Measurements from ENCODE around the gene MYZAP. TPM values are rescaled to one million over a fixed set of nuclear protein-coding genes. Genes with fewer than 3 reads are reported as not detected.
A peak's percentile ranks its signal among the peaks of the same experiment; 100 is the strongest.

Gene MYZAP
- total RNA-seq, 1 donor, result 0.43 TPM

DNA sequence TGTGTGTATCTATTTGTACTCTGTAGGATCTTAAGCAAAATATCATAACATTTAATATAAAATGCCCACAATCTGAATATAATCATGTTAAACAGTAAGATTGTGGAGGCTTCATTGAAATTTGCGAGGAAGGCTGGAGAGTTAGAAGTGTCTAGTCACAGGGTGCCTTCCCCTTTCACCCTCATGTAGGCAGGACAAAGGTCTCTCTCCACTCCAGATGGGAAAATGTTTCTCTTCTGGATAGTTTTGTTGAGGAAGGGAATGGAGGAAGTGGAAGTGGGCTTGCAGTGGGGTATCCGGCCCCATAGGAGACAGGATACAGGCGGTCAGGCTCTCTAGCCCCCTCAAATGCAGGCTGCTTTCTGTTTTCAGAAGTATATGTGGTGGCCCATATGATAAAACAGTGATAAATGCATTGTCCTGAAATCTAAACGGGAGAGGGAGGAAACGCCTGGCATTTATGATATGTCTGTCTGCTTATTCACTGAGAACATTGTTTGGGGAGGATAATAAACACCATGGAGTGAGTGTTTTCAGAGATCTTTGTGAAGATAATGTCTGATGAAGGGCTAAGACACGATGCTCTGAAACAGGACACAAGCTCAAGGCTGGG lies 13.3 kb upstream of the MYZAP start:
- TF ChIP-seq, protein P1, sequence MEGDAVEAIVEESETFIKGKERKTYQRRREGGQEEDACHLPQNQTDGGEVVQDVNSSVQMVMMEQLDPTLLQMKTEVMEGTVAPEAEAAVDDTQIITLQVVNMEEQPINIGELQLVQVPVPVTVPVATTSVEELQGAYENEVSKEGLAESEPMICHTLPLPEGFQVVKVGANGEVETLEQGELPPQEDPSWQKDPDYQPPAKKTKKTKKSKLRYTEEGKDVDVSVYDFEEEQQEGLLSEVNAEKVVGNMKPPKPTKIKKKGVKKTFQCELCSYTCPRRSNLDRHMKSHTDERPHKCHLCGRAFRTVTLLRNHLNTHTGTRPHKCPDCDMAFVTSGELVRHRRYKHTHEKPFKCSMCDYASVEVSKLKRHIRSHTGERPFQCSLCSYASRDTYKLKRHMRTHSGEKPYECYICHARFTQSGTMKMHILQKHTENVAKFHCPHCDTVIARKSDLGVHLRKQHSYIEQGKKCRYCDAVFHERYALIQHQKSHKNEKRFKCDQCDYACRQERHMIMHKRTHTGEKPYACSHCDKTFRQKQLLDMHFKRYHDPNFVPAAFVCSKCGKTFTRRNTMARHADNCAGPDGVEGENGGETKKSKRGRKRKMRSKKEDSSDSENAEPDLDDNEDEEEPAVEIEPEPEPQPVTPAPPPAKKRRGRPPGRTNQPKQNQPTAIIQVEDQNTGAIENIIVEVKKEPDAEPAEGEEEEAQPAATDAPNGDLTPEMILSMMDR (IDR thresholded peaks at IDR 0.05; ENCODE audit: insufficient read depth, low read depth, low read length), result no peak
- no peak overlapping the region for H3K4me3 ChIP-seq (ENCODE audit: low read depth, low read length)
- DNase-seq (ENCODE audit: low read depth), result peak; percentile 36

GRCh38 chr15:57580428-57580827 lies 11.3 kb upstream of the MYZAP start:
- no peak overlapping the region for H3K4me3 ChIP-seq (ENCODE audit: low read depth, low read length)
- no peak for DNase-seq (ENCODE audit: low read depth)
- TF ChIP-seq, protein P1 (IDR thresholded peaks at IDR 0.05; ENCODE audit: insufficient read depth, low read depth, low read length), result no peak

DNA sequence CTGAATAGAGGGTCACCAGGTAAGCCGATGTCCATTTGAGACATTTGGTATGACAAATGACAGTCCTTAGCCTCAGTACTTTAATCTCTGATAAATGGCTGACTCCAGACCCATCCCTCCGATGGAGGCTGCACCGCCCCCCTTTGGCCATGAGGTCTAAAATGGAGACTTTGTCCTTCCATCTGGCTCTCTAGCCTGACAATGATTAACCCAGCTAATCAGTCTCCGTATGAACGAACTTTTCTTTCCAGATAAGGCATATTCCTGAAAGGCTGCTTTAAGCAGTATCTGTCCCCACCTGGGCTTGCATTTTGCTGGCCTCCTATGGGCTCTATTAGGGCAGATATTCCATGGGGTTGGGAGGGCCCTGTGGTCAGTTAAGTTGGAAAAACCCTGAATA lies 10.8 kb upstream of the MYZAP start:
- DNase-seq (ENCODE audit: low read depth), result no peak
- H3K4me3 ChIP-seq (ENCODE audit: low read depth, low read length), result no peak overlapping the region
- TF ChIP-seq, protein P1 (IDR thresholded peaks at IDR 0.05; ENCODE audit: insufficient read depth, low read depth, low read length), result no peak

DNA sequence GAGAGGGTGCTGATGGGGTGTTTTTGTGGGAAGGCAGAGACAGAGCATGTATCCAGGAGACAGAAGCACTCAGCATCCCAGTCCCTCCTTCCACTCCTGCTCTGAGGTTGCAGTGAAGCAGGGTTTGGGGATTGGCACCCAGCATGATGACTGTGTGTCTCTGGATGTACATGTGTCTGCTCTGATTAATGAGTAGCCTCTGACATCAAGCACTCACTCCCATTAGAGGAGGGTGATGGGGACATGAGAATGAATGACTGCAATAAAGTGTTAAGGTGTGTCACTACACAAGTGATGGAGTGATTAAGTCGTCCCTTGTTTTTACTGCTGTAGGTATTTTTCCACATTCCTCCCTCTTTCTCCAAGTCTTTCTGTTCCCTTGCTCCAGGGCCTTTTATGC lies 9.6 kb upstream of the MYZAP start:
- TF ChIP-seq, protein P1 (IDR thresholded peaks at IDR 0.05; ENCODE audit: insufficient read depth, low read depth, low read length), result no peak
- H3K4me3 ChIP-seq (ENCODE audit: low read depth, low read length), result no peak overlapping the region
- no peak for DNase-seq (ENCODE audit: low read depth)

- TF ChIP-seq, protein P1 (IDR thresholded peaks at IDR 0.05; ENCODE audit: insufficient read depth, low read depth, low read length), result no peak
- no peak overlapping the region for H3K4me3 ChIP-seq (ENCODE audit: low read depth, low read length)
- no peak for DNase-seq (ENCODE audit: low read depth)
Observed at GRCh38 chr15:57583282-57583681, 8.4 kb upstream of the MYZAP start.

GRCh38 chr15:57583720-57584119 lies 8.0 kb upstream of the MYZAP start:
- DNase-seq (ENCODE audit: low read depth), result no peak
- no peak overlapping the region for H3K4me3 ChIP-seq (ENCODE audit: low read depth, low read length)
- TF ChIP-seq, protein P1 (IDR thresholded peaks at IDR 0.05; ENCODE audit: insufficient read depth, low read depth, low read length), result no peak

All from fibroblast of villous mesenchyme (primary cell).